ENCODE measurements around the gene KL. TPM values are rescaled to one million over a fixed set of nuclear protein-coding genes. Genes with fewer than 3 reads are reported as not detected.

Gene KL
- polyA plus RNA-seq, 2 of the 4 experiments (the other 2 are of a cell fraction): 0.01 TPM; not detected in 1

DNA sequence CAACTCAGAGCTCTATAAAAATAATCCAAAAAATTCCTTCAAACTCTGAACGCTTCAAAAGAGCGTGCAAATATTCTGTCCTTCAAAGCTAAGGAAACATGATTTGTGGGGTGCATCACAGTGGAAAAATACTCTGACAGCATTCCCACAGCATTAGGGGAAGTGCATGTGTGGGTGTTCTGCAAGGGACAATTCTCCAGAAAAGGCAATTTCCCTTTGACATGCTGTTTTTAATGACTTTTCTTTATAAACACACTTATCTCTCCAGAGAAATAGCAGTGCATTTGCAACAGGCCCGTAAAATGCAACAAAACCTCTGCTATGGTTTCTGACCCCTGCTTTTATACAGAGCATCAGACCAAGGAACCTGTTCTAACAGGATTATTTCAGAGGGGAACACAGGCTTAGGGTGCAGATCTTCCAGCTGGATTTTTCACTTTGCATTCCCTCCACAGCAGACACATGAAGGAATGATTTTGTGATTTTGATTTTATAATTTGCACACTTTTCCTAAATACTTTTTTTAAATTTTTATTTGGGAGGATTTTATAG, 42.6 kb downstream of the KL start:
- ChIA-PET POLR2A (no interaction called here), CTCF (no interaction called here)
- Histone ChIP-seq H3K4me2 (no peak overlapping the region), H3K4me1 (no peaks in the 10 kb centered on the region), H3K4me3 (no peak overlapping the region), H3K9me3 (no peaks in the 10 kb centered on the region), H3K27ac (no peak overlapping the region)
- no peak for FAIRE-seq
- no peak for DNase-seq (ENCODE audit: low read depth in 1 of 2, low spot score in 1 of 2)
- WGBS (ENCODE audit: missing lambda C conversion rate): 90% methylated on average over 3 of the region's 3 CpGs
- TF ChIP-seq FOSL2 (IDR thresholded peaks at IDR 0.05) (no peak), FOSL2 (CRISPR knock-in tag; IDR thresholded peaks at IDR 0.05) (no peak), CHD2 (IDR thresholded peaks at IDR 0.05; ENCODE audit: low read length, partially characterized antibody) (no peak), TFCP2L1 (CRISPR knock-in tag; IDR thresholded peaks at IDR 0.05) (no peak), NFE2L2 (conservative IDR thresholded peaks at IDR 0.05; ENCODE audit: low read length) (no peak), POLR2A (IDR thresholded peaks at IDR 0.05; ENCODE audit: low read length) (no peak), SREBF2 (IDR thresholded peaks at IDR 0.05) (no peak), RFX5 (IDR thresholded peaks at IDR 0.05) (no peak), GATA3 (IDR thresholded peaks at IDR 0.05; ENCODE audit: borderline replicate concordance) (no peak), RAD21 (conservative IDR thresholded peaks at IDR 0.05 in 1 of 2, IDR thresholded peaks at IDR 0.05 in 1 of 2) (no peak), ESRRA (IDR thresholded peaks at IDR 0.05; ENCODE audit: borderline replicate concordance, low read length) (no peak), HOXA7 (CRISPR knock-in tag; IDR thresholded peaks at IDR 0.05) (no peak), EP300 (IDR thresholded peaks at IDR 0.05) (no peak), HOXB5 (CRISPR knock-in tag; IDR thresholded peaks at IDR 0.05) (no peak), POLR2AphosphoS2 (conservative IDR thresholded peaks at IDR 0.05; ENCODE audit: low read length) (no peak), NR3C1 (IDR thresholded peaks at IDR 0.05) (no peak)
- ATAC-seq: no peak

DNA sequence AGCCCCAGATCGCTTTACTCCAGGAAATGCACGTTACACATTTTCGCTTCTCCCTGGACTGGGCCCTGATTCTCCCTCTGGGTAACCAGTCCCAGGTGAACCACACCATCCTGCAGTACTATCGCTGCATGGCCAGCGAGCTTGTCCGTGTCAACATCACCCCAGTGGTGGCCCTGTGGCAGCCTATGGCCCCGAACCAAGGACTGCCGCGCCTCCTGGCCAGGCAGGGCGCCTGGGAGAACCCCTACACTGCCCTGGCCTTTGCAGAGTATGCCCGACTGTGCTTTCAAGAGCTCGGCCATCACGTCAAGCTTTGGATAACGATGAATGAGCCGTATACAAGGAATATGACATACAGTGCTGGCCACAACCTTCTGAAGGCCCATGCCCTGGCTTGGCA, 44.6 kb downstream of the KL start:
- H3K27ac ChIP-seq: no peak overlapping the region
- WGBS (ENCODE audit: missing lambda C conversion rate): 84% methylated on average over 14 of the region's 15 CpGs
- ATAC-seq: no peak
- no peak for FAIRE-seq
- POLR2A ChIA-PET: no interaction called here
- CTCF ChIA-PET: no interaction called here
- H3K9me3 ChIP-seq: no peaks in the 10 kb centered on the region
- DNase-seq (ENCODE audit: low read depth in 1 of 2, low spot score in 1 of 2): no peak
- no peaks in the 10 kb centered on the region for H3K4me1 ChIP-seq
- H3K4me2 ChIP-seq: no peak overlapping the region
- TF ChIP-seq PHF8 (IDR thresholded peaks at IDR 0.05; ENCODE audit: borderline replicate concordance, low read depth): no peak
- no peak for TF ChIP-seq SMC3 (IDR thresholded peaks at IDR 0.05)
- no peak for TF ChIP-seq RAD21 (conservative IDR thresholded peaks at IDR 0.05 in 1 of 2, IDR thresholded peaks at IDR 0.05 in 1 of 2)
- TF ChIP-seq HDAC2 (IDR thresholded peaks at IDR 0.05): no peak
- TF ChIP-seq ESRRA (IDR thresholded peaks at IDR 0.05; ENCODE audit: borderline replicate concordance, low read length): no peak
- TF ChIP-seq CBX8 (IDR thresholded peaks at IDR 0.05): no peak
- TF ChIP-seq POLR2AphosphoS2 (conservative IDR thresholded peaks at IDR 0.05; ENCODE audit: low read length): no peak
- TF ChIP-seq CHD4 (IDR thresholded peaks at IDR 0.05; ENCODE audit: borderline replicate concordance): no peak
- TF ChIP-seq GATA3 (IDR thresholded peaks at IDR 0.05; ENCODE audit: borderline replicate concordance): no peak
- TF ChIP-seq NR3C1 (IDR thresholded peaks at IDR 0.05): no peak
- TF ChIP-seq, protein P1, sequence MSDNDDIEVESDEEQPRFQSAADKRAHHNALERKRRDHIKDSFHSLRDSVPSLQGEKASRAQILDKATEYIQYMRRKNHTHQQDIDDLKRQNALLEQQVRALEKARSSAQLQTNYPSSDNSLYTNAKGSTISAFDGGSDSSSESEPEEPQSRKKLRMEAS (IDR thresholded peaks at IDR 0.05): no peak
- no peak for TF ChIP-seq MYC (IDR thresholded peaks at IDR 0.05; ENCODE audit: borderline replicate concordance, low read length)
- TF ChIP-seq, protein P2, sequence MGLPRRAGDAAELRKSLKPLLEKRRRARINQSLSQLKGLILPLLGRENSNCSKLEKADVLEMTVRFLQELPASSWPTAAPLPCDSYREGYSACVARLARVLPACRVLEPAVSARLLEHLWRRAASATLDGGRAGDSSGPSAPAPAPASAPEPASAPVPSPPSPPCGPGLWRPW (IDR thresholded peaks at IDR 0.05): no peak
- TF ChIP-seq HOXB13 (CRISPR knock-in tag; IDR thresholded peaks at IDR 0.05; ENCODE audit: low read depth): no peak
- TF ChIP-seq, protein P3, sequence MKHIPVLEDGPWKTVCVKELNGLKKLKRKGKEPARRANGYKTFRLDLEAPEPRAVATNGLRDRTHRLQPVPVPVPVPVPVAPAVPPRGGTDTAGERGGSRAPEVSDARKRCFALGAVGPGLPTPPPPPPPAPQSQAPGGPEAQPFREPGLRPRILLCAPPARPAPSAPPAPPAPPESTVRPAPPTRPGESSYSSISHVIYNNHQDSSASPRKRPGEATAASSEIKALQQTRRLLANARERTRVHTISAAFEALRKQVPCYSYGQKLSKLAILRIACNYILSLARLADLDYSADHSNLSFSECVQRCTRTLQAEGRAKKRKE (CRISPR knock-in tag; IDR thresholded peaks at IDR 0.05; ENCODE audit: low read depth): no peak
- no peak for TF ChIP-seq EHMT2 (IDR thresholded peaks at IDR 0.05; ENCODE audit: low read depth)
- no peak for TF ChIP-seq HOXA7 (CRISPR knock-in tag; IDR thresholded peaks at IDR 0.05)
- TF ChIP-seq TP53 (CRISPR knock-in tag; IDR thresholded peaks at IDR 0.05): no peak
- TF ChIP-seq, protein P4, sequence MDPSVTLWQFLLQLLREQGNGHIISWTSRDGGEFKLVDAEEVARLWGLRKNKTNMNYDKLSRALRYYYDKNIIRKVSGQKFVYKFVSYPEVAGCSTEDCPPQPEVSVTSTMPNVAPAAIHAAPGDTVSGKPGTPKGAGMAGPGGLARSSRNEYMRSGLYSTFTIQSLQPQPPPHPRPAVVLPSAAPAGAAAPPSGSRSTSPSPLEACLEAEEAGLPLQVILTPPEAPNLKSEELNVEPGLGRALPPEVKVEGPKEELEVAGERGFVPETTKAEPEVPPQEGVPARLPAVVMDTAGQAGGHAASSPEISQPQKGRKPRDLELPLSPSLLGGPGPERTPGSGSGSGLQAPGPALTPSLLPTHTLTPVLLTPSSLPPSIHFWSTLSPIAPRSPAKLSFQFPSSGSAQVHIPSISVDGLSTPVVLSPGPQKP (IDR thresholded peaks at IDR 0.05; ENCODE audit: low read depth, low read length): no peak
- TF ChIP-seq BHLHE40 (IDR thresholded peaks at IDR 0.05; ENCODE audit: low read depth, low read length): no peak
- no peak overlapping the region for H3K4me3 ChIP-seq

All from A549 (cell line).